A549 treated with dexamethasone at 1 μM for 4 hours (cell line): ENCODE data around the gene LETMD1. TPM values are rescaled to one million over a fixed set of nuclear protein-coding genes. Genes with fewer than 3 reads are reported as not detected.

ENCODE experiments used
- total RNA-seq: library from RNA; stranded (reverse); fragments of 200-300 nt; extraction: Qiagen RNA extraction; gene quantifications from 5 replicates; pipeline ENCODE4 v1.2.3, GENCODE V29; 2022

The LETMD1 gene, protein sequence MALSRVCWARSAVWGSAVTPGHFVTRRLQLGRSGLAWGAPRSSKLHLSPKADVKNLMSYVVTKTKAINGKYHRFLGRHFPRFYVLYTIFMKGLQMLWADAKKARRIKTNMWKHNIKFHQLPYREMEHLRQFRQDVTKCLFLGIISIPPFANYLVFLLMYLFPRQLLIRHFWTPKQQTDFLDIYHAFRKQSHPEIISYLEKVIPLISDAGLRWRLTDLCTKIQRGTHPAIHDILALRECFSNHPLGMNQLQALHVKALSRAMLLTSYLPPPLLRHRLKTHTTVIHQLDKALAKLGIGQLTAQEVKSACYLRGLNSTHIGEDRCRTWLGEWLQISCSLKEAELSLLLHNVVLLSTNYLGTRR
- total RNA-seq = 18.6 to 25.1 TPM (median 22.1 TPM) in 5 replicates

DNA sequence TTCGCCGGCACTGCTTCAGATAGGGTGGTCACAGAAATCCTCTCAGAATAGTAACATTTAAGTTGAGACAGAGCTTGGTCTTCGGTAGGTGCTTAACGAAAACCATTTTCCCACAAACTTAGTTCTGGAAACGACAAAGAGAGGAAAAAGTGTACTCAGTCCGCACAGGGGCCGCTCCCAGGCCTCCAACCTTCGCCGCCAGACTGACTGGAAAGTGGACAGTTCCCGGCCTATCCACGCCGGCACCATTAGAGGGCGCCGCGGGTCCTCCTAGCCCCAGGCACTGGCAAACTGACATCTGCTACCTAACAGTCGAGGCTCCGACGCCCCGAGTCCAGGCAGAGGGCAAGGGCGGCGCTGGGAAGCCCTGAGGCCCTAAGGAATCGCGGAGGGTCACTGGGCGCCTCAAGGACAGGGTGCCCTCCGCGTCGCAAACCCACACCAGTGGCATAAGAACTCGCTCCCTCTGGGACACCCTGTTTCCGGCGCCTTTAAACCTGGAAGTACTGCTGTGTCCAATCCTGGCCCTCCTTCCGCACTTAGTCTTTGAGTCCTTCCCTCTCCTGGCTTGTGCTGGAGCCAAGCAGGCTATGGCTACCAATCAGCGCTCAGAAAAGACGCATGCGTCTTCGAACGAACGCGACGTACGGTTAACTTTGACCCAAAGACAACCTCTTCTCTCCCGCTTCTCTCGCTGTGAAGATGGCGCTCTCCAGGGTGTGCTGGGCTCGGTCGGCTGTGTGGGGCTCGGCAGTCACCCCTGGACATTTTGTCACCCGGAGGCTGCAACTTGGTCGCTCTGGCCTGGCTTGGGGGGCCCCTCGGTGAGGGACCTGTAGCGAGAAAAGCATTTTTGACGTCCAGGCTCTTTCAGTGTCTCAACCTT is at the start of gene LETMD1:
LETMD1 (plus strand) TSS at position 673 of the 886 bp plus-strand sequence; CDS start at position 703, 30 bp downstream.

DNA sequence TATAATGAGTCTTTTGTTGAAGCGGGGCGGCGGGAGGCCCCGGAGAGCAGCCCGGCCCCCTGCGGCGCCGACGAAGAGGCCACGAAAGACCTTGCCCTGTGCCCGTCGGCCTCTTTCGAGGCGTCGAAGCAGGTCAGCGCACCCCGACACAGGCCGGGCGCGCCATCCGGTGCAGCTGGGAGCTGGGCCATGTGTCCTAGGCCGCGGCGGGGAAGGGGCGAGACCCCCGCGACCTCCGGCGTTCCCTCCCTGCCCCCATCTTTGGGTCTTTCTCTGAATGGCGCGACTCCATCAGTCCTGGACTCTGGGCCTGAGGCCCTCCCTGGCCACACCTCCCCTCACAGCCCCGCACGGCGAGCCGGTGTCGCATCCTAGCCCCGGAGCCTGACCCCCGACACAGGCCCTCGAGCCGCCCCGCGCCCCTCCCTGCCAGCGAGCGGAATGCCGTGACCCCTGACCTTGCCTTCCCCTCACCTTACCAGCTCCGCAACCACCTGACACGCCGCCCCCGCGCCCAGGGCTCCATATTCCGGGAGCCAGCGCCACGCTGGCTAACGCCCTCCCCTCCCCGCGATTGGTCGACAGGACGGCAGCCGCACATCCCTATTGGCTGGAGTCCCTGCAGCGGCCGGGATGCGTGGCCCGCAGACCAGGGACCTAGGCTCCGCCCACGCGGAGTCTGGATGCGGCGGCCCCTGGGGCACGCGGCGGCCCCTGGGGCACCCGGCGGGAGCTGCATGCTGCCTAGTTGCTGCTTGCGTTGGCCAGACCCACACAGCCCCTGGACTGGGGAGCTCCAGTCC is 22.1 kb upstream of the LETMD1 start, which contains the start of gene SLC11A2:
SLC11A2 (minus strand) TSS at position 549 of the 803 bp plus-strand sequence. CDS start 15,656 bp downstream, outside the sequence.

DNA sequence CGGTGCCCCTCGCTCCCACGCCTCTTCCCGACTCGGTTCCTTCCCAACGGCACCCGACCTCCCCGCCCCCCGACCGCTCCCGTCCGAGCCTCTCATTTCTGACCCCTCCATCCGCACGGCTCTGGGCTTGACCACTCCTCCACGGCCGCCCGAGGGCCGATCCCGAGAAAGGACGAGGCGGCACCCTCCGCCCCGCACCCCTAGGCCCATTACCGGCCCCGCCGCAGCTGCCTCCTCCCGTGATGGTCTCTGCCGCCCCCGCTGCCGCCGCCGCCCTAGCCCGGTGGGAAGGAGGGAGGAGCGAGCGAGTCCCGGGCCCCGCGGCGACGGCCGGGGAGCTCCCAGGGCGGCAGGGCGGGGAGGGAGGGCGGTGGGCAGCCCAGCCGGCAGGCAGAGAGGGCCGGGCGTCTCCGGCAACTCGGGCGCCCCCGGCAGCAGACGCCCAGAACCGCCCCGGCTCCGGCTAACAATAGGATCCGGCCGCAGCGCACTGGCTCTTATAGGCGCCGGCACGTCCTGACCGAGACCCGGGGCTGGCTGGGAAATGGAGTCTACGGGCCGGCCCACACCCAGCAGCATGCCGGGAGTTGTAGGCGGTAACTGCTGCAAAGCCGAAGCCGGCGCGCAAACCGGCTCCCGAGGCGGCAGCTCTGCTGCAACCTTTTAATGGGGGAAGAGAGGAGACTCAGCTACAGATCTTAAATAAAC is 35.2 kb downstream of the LETMD1 start, which contains the start of gene CSRNP2:
CSRNP2 (minus strand) TSS at position 471 of the 708 bp plus-strand sequence. CDS start 7,035 bp downstream, outside the sequence.

Other genes with a start within 250 kb of the LETMD1 start
- gene TMPRSS12, start 205.4 kb upstream of the LETMD1 start, total RNA-seq = not detected in 5 replicates
- not detected in 5 replicates for gene HIGD1C, start 95.8 kb upstream of the LETMD1 start, total RNA-seq
- gene SLC11A2, start 21.9 kb upstream of the LETMD1 start, total RNA-seq = 16.2 to 22.8 TPM (median 20.2 TPM) in 5 replicates
- 10.5 to 15.2 TPM (median 13.3 TPM) in 5 replicates for gene CSRNP2, start 35.3 kb downstream of the LETMD1 start, total RNA-seq
- 17.6 to 21.6 TPM (median 21.1 TPM) in 5 replicates for gene TFCP2, start 124.8 kb downstream of the LETMD1 start, total RNA-seq
- 0.61 to 2.3 TPM (median 1.5 TPM) in 5 replicates for gene POU6F1, start 169.7 kb downstream of the LETMD1 start, total RNA-seq
- gene DAZAP2, start 190.5 kb downstream of the LETMD1 start, total RNA-seq = 338 to 361 TPM (median 341 TPM) in 5 replicates
- 22.5 to 30.3 TPM (median 25.6 TPM) in 5 replicates for gene SMAGP, start 222.1 kb downstream of the LETMD1 start, total RNA-seq